Measurements from ENCODE around the gene LRRC4C.

Gene LRRC4C

GRCh38 chr11:41308286-41308685, 151.2 kb downstream of the LRRC4C start:
- no peak for TF ChIP-seq CTCF (IDR thresholded peaks at IDR 0.05)

- no peak for TF ChIP-seq CTCF (IDR thresholded peaks at IDR 0.05)
These were observed 152.0 kb downstream of the LRRC4C start for GRCh38 chr11:41307296-41308080.

GRCh38 chr11:41306431-41306830, 153.0 kb downstream of the LRRC4C start:
- no peak for TF ChIP-seq CTCF (IDR thresholded peaks at IDR 0.05)

- TF ChIP-seq CTCF (IDR thresholded peaks at IDR 0.05): no peak
These were observed 158.4 kb downstream of the LRRC4C start for GRCh38 chr11:41301023-41301422.

GRCh38 chr11:41289408-41289807, 170.0 kb downstream of the LRRC4C start:
- no peak for TF ChIP-seq CTCF (IDR thresholded peaks at IDR 0.05)

- TF ChIP-seq CTCF (IDR thresholded peaks at IDR 0.05): no peak
These were observed 172.7 kb downstream of the LRRC4C start for GRCh38 chr11:41286751-41287150.

- no peak for TF ChIP-seq CTCF (IDR thresholded peaks at IDR 0.05)
These were observed 175.1 kb downstream of the LRRC4C start for GRCh38 chr11:41284354-41284753.
